H1 (cell line): ENCODE results near the gene AMOTL2.

Source experiments
- ASH2L ChIP-seq: fragments of 200-600, 300-600 bp; sonication (generic); IDR thresholded peaks from one replicate; pipeline ENCODE4 v1.7.1; 2017; ENCODE audit warnings: low read length
- CTCF ChIP-seq, 3 experiments: IDR thresholded peaks; 1 replicate in 2 of 3; 2 replicates in 1 of 3; pipeline versions ENCODE4 v1.5.1 to v1.6.1; 2011; ENCODE audit warnings: low read length in 3 of 3, mild to moderate bottlenecking in 3 of 3, inconsistent platforms in 2 of 3, low read depth in 1 of 3, moderate library complexity in 1 of 3; ENCODE audit not compliant: insufficient read depth in 1 of 3; ENCODE audit errors: control extremely low read depth in 1 of 3
- EZH2 ChIP-seq: fragments of 200-600 bp; sonication (generic); IDR thresholded peaks from 2 replicates; pipeline ENCODE4 v1.7.1; 2012; ENCODE audit warnings: low read depth, mild to moderate bottlenecking, moderate library complexity, low read length, inconsistent platforms; ENCODE audit not compliant: severe bottlenecking
- MAX ChIP-seq: IDR thresholded peaks from 2 replicates; pipeline ENCODE4 v1.6.1; 2012; ENCODE audit warnings: inconsistent platforms
- NRF1 ChIP-seq: IDR thresholded peaks from 2 replicates; pipeline ENCODE4 v1.6.1; 2011; ENCODE audit warnings: mild to moderate bottlenecking, low read depth, low read length, improper control_type of control experiment
- POLR2A ChIP-seq, 2 experiments: IDR thresholded peaks; 1 replicate in 1 of 2; 2 replicates in 1 of 2; pipeline ENCODE4 v1.6.1; 2011; ENCODE audit warnings: low read depth in 2 of 2, low read length in 2 of 2, mild to moderate bottlenecking in 2 of 2; ENCODE audit errors: control extremely low read depth in 1 of 2
- POLR2AphosphoS5 ChIP-seq: IDR thresholded peaks from 2 replicates; pipeline ENCODE4 v1.6.1; 2011; ENCODE audit warnings: low read depth, low read length
- RAD21 ChIP-seq, 2 experiments: IDR thresholded peaks in 1 of 2; conservative IDR thresholded peaks in 1 of 2; 2 replicates each; pipeline ENCODE4 v1.6.1; 2011; ENCODE audit warnings: low read depth in 2 of 2, low read length in 2 of 2, improper control_type of control experiment in 1 of 2, inconsistent platforms in 1 of 2, mild to moderate bottlenecking in 1 of 2, moderate library complexity in 1 of 2
- TAF7 ChIP-seq: optimal IDR thresholded peaks from 2 replicates; pipeline ENCODE3; 2011; ENCODE audit warnings: low read depth, mild to moderate bottlenecking, inconsistent platforms, low read length, moderate library complexity, borderline replicate concordance
- ZNF274 ChIP-seq: IDR thresholded peaks from 2 replicates; pipeline ENCODE4 v1.7.0; 2012; ENCODE audit warnings: low read length, borderline replicate concordance; ENCODE audit errors: extremely low read depth

- TF ChIP-seq CTCF (IDR thresholded peaks at IDR 0.05; ENCODE audit: control extremely low read depth in 1 of 3, insufficient read depth in 1 of 3, low read depth in 1 of 3, low read length in 3 of 3) (no peak), RAD21 (IDR thresholded peaks at IDR 0.05 in 1 of 2, conservative IDR thresholded peaks at IDR 0.05 in 1 of 2; ENCODE audit: low read depth in 2 of 2, low read length in 2 of 2) (no peak), ASH2L (no peak), TAF7 (no peak), MAX (no peak), POLR2AphosphoS5 (no peak), EZH2 (no peak), NRF1 (no peak), POLR2A (IDR thresholded peaks at IDR 0.05; ENCODE audit: control extremely low read depth in 1 of 2, low read depth in 2 of 2, low read length in 2 of 2) (no peak), ZNF274 (no peak)
Observed at GRCh38 chr3:134384963-134385362, 10.7 kb upstream of the AMOTL2 start.
